HEK293 (cell line): ENCODE measurements around the gene SMPDL3A.

Source experiments
- SETDB1 ChIP-seq: IDR thresholded peaks from one replicate; pipeline ENCODE4 v1.6.1; 2017; ENCODE audit warnings: mild to moderate bottlenecking, low read length, moderate library complexity, mixed read lengths; ENCODE audit not compliant: insufficient read length
- ZEB2 ChIP-seq: fragments of 450-650 bp; formaldehyde crosslinking; IDR thresholded peaks from 2 replicates; pipeline ENCODE4 v1.5.1; 2016; ENCODE audit warnings: missing biosample characterization, missing genetic modification characterization
- ZNF26 ChIP-seq: fragments of 450-650 bp; formaldehyde crosslinking; IDR thresholded peaks from 2 replicates; pipeline ENCODE4 v1.5.1; 2016; ENCODE audit warnings: missing biosample characterization, missing genetic modification characterization
- ZNF792 ChIP-seq: fragments of 450-650 bp; formaldehyde crosslinking; IDR thresholded peaks from 2 replicates; pipeline ENCODE4 v1.5.1; 2016; ENCODE audit warnings: missing biosample characterization, missing genetic modification characterization

- TF ChIP-seq SETDB1 (no peak), ZEB2 (tag by site-specific recombination) (no peak), ZNF792 (tag by site-specific recombination) (no peak), ZNF26 (tag by site-specific recombination) (no peak)
Measured at GRCh38 chr6:122788208-122788607, 850 bp upstream of the SMPDL3A start.
